GM21825 (cell line): ENCODE measurements around the gene MECR.
"Not testable (repeated sequence)": the region's sequence is repeated elsewhere in the genome, so short reads cannot be mapped to it uniquely, and the experiment has no call there.

ENCODE experiments used
- ATAC-seq: cut with Tn5 transposase; IDR thresholded peaks from one replicate; pipeline ENCODE4 v1.9.1; 2021; ENCODE audit warnings: mild to moderate bottlenecking, moderate library complexity; ENCODE audit not compliant: unreplicated experiment

Gene MECR

DNA sequence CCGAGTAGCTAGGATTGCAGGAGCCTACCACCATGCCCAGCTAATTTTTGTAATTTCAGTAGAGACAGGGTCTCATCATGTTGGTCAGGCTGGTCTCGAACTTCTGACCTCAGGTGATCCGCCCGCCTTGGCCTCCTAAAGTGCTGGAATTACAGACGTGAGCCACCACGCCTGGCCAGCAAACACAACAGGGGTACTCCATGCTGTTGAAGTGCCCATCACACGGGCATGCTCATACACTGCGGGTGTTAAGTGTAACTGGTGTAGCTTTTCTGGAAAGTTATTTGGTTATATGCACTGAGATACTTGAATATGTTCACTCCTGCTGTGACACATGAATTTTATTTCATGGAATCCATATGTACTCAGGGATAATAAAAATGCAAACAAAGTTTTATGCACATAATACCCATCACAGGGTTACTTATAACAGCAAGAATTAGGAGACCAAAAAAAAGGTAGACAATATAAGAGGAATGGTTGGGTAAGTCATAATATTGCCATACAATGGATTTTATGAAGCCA lies 58.3 kb downstream of the MECR start:
- no peak for ATAC-seq

DNA sequence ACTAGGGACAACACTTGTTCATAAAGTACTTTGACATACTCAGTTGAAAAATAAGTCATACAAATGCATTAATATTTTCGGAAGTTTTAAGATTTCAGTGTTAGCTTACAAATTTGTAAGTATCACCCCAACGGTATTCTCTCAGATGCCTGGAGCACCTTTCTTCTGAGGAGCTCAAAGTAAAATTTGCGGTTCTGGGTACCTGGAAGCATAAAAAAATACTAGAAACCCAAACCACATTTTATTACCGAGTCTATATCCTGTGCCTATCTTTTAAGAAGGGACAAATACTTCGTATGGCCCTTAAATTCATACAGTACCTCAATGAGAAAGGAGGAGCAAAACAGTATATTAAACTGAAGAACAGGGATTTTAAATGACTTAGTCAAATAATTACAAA lies 59.2 kb downstream of the MECR start:
- no peak for ATAC-seq

DNA sequence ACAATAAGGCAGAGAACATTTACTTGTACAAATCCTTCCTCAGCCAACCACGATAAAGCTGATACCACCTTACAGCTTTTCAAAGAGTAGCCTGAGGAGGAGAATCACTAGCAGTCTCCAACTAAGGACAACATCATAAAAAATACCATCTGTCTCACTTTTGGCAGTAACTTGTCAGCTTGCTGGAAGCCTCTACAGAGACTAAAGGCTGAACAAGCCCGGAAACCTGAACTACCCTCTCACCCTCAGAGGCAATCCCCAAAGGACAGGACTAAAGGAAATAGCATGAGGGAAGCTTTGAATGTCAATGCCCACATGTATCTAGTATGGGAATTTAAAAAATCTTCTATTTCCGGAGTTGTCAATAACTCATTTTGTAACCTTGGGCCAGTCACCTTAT lies 59.6 kb downstream of the MECR start:
- no peak for ATAC-seq

DNA sequence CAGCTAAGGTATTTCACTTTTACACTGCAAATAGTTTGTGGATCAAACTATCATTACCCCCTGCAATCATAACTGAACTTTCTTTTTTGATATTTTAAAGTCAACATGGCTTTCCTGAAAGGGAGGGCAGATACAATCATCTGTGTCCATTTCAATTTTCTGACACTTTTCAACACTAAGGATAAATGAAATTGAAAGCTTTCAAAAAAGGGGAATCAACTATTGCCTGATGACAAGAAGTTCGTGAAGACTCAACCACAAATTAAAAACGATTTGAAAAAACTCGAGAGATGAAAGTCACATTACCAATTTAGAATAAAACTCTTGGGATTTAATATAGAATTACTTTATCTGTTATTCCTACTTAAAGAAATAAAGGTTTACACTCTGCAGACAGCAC lies 60.8 kb downstream of the MECR start:
- no peak for ATAC-seq

DNA sequence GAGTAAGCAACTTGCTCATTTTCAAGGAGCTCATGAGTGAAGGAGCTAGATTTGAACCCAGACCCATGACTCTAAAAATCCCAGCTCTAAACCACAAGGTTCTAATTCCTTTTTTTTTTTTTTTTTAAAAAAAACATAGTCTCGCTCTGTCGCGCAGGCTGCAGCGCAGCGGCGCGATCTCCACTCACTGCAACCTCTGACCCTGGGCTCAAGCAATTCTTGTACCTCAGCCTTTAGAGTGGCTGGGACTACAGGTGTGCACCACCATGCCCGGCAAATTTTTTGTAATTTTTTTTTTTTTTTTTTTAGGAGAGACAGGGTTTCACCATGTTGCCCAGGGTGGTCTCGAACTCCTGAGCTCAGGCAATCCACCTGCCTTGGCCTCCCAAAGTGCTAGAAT lies 62.8 kb downstream of the MECR start:
- no peak for ATAC-seq

DNA sequence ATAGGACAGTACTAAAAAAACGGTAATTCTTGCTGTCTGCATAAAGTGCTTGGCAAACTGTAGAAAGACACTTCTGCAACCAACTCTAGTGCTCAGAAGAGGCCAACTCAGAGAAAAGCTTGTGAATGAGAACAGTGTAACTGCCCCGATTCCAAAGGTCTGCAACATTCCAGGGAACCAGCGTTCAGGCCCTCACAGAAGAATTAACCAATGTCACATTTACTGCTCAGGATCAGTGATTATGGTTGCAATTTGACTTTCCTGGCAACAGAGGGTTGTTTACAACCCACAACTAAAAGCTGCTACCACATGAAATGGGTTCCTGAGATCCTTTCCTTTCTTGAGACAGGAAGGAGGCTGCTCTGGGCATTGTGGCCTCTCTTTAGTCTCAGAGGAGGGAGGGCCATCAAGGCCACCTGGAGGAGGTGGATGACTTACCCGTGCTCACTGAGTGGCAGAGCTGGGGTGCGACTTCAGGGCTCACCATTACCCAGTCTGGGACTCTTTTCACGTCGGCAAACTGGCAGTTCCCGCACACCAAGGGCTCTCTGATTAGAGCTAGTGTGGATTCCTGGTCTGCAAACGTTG lies 64.3 kb downstream of the MECR start:
- no peak for ATAC-seq

DNA sequence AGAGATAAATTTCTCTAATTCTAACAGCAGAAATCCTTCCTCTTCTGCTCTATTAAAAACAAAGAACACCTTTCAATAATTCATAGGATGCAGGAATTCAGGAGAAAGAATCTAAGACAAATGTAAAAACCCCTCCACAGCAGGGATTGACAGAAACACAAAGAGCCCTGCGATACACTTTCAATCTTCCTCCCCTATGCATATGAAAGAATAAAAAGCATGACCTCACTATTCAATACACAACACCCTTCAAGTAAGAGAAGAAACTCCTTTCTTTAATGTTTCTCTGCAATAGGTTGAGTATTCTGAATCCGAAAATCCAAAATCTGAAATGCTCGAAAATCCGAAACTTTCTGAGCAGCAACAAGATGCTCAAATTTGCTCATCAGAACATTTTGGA lies 66.1 kb downstream of the MECR start:
- ATAC-seq: no peak

DNA sequence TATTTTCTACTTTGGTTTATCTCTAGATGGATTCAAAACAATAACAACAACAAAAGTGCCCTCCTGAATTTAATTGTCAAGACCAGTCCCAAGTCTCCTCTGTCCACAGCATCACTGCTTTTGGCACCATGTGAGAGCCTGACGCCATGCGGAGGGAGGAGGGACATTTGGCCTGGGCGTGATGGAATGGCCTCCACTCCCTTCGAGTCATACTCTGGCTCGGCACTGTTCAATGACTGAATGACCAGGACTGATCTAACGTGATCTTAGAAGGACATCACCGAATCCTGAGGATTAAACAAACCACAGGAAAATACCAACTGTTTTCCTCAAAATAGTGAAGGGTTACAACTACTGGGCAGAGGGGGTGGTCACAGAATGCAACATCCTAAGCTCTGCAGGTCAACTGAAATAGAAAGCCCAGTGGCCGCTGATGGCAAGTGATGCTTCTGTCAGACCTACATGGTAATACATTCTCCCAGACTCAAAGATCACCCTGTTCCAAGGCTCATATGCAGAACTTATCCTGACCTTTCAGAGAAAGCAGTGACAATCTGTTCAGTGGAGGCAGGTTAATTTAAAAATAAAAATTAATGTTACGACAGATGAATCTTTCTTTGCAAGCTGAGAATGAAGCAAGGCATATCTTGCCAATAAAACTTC lies 68.1 kb downstream of the MECR start:
- ATAC-seq: no peak

DNA sequence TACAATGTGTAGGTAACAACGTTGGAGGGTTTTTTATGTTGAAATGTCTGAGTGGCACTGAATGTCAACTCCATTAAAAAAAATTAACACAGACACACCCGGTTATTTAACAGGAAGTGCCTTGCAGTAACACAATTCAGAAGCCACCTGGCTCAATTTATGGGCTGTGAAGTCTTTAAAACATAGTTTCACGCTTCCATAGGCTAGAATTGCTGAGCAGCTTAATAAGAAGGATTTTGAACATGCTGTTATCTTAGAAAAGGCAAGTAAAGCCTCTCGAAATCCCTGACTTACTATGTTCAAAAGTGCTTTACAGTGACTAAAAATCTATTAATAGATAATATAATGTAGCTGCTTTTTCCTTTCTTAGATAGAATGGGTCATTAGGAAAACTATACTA lies 68.7 kb downstream of the MECR start:
- ATAC-seq: no peak

DNA sequence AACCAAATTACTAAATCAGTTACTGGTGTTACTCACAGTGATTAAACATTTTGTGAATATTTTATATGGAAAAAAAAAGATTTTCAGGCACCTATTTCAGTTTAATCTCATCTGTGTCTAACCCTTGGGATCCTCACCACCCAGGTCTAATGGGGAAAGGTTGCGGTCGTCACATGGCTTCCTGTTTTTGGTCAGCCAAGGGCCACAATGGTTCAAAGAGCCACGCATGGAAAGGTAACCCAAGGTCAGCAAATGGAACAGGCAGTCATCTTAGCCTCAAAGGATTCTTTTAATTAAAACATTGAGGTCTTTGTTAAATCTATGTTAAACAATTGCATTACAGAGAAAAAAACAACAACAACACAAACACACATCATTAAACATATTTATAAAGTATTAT lies 71.0 kb downstream of the MECR start:
- no peak for ATAC-seq

DNA sequence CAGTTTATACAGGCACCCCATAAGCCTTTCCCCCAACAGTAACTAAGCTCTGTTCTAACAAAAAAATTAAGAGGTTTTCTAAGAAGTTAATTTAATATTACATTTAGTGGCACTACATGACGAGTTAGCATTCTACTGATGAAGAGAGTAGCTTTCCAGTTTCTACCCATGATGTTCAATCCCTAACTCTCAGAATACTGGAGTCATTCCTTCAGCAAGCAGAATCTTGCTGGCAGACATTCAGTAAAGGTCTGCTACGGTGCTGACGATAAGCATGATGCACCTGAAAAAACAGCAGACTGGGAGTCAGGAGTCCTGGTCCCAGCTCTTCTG lies 73.5 kb downstream of the MECR start:
- ATAC-seq: no peak

DNA sequence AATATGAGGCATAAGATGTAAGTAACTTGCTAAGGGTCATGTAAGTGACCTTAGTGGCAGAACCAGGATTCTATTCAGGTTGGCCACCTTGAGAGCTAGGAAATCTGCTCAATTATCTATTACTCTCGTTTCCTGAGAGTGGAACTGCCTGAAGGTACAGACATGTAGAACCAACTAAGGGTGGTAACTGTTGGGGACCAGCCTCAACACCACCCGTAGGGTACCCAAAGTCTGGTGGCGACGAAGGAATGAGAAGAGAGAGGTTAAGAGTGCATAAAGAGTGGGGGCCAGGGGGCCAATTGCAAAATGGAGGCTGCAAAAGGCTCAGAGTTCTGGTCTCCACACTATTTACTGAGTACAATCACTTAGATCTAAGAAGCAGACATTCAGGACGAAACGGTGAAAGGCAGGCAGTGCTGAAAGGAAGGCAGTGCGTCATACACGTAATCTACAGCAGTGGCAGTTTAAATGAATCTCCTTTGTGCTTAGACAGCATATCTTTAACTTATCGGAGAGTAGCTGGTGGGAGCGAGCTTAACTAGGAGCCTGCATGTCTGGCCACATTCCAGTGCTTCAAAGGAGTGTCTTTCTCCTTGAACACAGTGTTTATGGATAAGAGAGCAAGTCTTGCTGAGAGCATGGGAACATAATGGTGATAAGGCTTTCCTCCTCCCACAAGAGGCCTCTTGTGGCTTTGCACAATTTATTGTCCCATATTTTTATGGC lies 74.0 kb downstream of the MECR start:
- no peak for ATAC-seq

DNA sequence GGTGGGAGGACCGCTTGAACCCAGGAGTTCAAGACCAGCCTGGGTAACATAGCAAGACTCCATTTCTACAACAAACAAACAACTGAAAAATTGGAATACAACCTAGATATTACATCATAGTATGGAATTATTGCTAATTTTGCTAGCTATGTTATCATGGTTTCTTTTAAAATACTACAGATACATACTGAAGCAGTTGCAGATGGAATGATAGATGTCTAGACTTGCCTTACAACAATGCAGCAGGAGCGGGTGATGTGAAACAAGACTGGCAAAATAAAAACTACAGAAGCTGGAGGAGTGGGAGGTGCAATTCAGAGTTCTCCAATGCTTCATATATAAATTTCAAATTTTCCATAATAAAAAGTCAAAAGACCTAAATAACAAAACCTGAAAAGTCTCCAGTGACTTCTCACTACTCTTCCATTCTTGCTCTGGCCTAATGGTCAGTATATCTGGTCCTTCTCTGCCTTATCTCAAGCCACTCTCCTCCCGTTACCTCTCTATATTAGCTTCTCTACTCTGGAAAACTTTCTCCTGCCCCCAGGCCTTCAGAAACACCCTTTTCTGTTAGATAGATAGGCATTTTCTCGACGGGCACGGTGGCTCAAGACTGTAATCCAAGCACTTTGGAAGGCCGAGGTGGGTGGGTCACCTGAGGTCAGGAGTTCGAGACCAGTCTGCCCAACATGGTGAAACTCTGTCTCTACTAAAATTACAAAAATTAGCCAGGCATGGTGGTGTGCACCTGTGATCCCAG lies 78.5 kb downstream of the MECR start:
- no peak for ATAC-seq

DNA sequence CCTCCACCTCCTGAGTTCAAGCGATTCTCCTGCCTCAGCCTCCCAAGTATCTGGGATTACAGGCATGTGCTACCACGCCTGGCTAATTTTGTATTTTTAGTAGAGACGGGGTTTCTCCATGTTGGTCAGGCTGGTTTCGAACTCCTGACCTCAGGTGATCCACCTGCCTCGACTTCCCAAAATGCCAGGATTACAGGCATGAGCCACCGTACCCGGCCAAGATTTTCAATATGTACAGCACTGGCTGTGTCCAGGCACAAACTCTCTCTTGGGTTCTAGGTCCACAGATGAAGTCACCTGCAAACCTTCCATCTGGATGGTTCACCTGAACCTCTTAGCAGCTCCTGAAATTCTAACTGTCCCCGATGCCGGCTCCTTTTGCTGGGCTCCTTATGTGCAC lies 80.4 kb downstream of the MECR start:
- ATAC-seq: not testable (repeated sequence)

DNA sequence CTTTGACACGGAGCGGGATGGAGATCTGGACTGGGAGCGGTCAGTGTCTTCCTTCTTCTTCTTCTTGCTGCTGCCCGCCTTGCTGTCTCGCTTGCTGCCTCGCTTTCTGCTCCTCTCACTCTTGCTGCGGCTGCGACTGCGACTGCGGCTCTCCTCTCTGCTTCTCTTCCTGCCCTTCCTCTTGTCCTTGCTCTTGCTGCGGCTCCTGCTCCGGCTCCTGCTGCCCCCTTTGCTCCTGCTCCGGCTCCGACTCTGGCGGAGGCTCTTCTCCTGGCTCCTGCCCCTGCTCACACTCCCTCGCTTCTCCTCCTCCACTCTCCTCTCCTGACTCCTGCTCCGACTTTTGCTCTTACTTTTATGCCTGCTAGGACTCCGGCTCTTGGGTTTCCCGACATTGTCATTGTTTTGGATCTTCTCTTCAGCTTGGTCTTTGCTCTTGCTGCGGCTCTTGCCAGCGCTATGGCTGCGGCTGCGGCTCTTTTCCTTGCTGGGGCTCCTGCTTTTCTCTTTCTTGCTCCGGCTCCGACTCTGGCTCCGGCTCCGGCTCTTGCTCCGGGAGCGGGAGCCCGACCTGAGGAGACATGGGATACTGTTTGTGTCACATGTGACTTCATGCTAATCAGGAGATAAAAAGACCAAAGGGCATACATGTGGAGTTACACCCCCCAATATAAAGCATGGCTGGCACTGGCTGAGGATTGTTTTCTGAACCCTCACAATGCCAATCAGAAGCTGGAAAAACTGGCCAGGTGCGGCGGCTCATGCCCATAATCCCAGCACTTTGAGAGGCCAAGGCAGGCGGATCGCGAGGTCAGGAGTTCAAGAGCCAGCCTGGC lies 81.9 kb downstream of the MECR start:
- no peak for ATAC-seq

DNA sequence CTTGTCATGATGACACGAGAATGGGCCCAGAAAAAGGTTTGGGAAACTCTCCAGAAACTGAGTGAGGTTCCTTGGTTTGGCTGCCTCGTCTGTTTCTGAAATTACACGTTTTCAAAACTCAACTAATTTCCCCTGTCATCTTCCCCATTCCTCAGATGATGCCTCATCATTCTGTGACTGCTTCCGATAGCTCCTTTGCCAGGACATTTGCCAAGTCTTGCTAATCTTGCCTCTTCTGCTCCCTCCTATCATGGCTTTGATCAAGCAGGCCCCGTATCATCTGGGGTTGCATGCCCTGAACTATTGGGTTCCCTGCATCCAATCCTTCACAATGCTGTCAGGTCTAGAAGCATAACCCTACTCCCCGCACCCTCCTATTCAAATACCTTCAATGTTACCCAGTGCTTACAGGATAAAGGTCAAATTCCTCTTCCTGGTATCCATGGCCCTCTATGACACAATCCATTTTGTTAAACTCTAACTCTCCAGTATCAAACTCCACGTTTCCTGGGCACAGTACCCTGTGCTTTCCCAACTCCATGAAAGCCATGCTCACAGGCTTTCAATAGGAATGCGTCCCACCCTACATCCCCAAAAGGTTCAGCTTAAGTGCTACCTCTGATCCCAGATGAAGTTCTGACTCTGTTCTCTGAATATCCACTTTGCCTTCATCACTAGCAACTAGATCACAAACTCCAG lies 84.8 kb downstream of the MECR start:
- ATAC-seq: no peak

DNA sequence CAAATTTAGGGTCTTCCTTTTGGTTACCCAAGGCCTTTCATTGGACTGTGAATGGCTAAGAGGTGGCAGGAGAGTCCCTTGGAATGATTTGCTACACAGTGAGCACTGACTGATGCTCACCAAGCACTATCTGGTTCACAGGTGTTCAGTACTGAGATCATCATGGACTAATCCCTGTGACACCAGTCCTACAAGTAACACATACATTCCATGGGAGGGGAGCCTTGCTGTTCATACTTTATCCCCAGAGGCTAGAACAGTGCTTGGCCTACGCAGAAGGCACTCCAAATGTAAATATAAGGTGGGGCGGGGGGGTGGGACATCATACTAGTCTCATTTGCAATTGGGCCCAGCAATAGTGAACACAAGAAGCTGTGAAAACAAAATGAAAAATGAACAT lies 86.6 kb downstream of the MECR start:
- no peak for ATAC-seq

DNA sequence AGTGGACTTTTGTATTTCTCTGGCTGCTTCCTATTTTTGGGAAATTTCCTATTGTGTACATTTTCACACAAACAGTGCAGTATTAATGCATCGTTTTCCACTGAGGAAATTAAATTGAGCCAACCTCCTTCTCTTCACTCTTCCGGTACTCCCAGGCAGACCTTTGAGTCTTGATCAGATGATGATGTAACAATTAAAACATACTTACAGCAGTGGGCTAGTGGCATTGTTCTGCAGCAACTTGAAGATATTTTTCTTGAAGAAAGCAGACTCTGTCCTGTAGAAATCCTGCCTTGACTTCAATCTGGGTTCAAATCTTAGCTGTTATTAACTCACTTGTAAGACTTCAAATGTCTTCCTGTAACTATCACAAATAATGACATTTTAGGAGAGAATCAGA lies 88.0 kb downstream of the MECR start:
- no peak for ATAC-seq
